IMR-90 (cell line): ENCODE data around the gene INPPL1. TPM values are rescaled to one million over a fixed set of nuclear protein-coding genes. Genes with fewer than 3 reads are reported as not detected.

ENCODE experiments used
- ATAC-seq: fragments of 200-7000 bp; cut with Tn5 transposase; 2 replicates; pipeline ENCODE4 v1.9.1; 2020; ENCODE audit warnings: low read depth, mild to moderate bottlenecking, moderate library complexity
- BruUV-seq: library from RNA; stranded (reverse); fragments of 400-500 nt; replicated peaks from 2 replicates; lab custom pipeline; 2021; lab: Mats Ljungman, UMichigan
- CTCF ChIA-PET: fragments of 300-600 bp; formaldehyde crosslinking; extraction: SDS; loops from one replicate; lab custom pipeline; 2021; ENCODE audit warnings: antibody characterized with exemption; lab: Yijun Ruan, JAX
- POLR2A ChIA-PET: fragments of 300-600 bp; sonication (Branson Sonifier 250); formaldehyde crosslinking; loops from one replicate; lab custom pipeline; 2022; ENCODE audit warnings: antibody characterized with exemption; ENCODE audit not compliant: unreplicated experiment; lab: Charles Lee
- DNase-seq: peaks from one replicate; pipeline ENCODE4 v3.0.0; 2013
- H2AFZ ChIP-seq: replicated peaks from 2 replicates; pipeline ENCODE3; 2013; ENCODE audit warnings: low read length, mild to moderate bottlenecking; ENCODE audit not compliant: poor library complexity
- H2AK5ac ChIP-seq: 2 replicates; pipeline ENCODE4 v1.6.1; 2013; ENCODE audit warnings: low read depth, low read length, inconsistent platforms
- H2AK9ac ChIP-seq: replicated peaks from 2 replicates; pipeline ENCODE3; 2013; ENCODE audit warnings: mild to moderate bottlenecking, low read depth, low read length, moderate library complexity; ENCODE audit not compliant: poor library complexity
- H2BK120ac ChIP-seq: 2 replicates; pipeline ENCODE4 v1.6.1; 2013; ENCODE audit warnings: low read depth, low read length, inconsistent platforms
- H2BK15ac ChIP-seq: 3 replicates; pipeline ENCODE4 v1.6.1; 2013; ENCODE audit warnings: low read depth, low read length, inconsistent platforms
- H2BK20ac ChIP-seq: 2 replicates; pipeline ENCODE4 v1.6.1; 2013; ENCODE audit warnings: low read depth, mild to moderate bottlenecking, inconsistent platforms, low read length, moderate library complexity
- H2BK5ac ChIP-seq: 2 replicates; pipeline ENCODE4 v1.6.1; 2013; ENCODE audit warnings: mild to moderate bottlenecking, low read depth, low read length, inconsistent platforms; ENCODE audit not compliant: poor library complexity, severe bottlenecking
- H3K14ac ChIP-seq: replicated peaks from 2 replicates; pipeline ENCODE4 v1.6.1; 2013; ENCODE audit warnings: low read depth, low read length, inconsistent platforms
- H3K18ac ChIP-seq: 2 replicates; pipeline ENCODE4 v1.6.1; 2013; ENCODE audit warnings: low read depth, low read length, control low read depth
- H3K23ac ChIP-seq: 2 replicates; pipeline ENCODE4 v1.6.1; 2013; ENCODE audit warnings: low read depth, low read length, inconsistent platforms
- H3K27ac ChIP-seq: 2 replicates; pipeline ENCODE4 v1.5.1; 2013; ENCODE audit warnings: mild to moderate bottlenecking, control low read depth, low read length; ENCODE audit not compliant: insufficient read depth
- H3K27me3 ChIP-seq: 2 replicates; pipeline ENCODE4 v1.6.1; 2013; ENCODE audit warnings: low read length; ENCODE audit not compliant: control insufficient read depth, insufficient read depth
- H3K36me3 ChIP-seq: 2 replicates; pipeline ENCODE4 v1.6.1; 2013; ENCODE audit warnings: low read length, mixed read lengths; ENCODE audit not compliant: control insufficient read depth, insufficient read depth
- H3K4ac ChIP-seq: 2 replicates; pipeline ENCODE4 v1.6.1; 2013; ENCODE audit warnings: low read depth, low read length, inconsistent platforms
- H3K4me1 ChIP-seq: 2 replicates; pipeline ENCODE4 v1.6.1; 2013; ENCODE audit warnings: low read length, mixed read lengths; ENCODE audit not compliant: control insufficient read depth, insufficient read depth
- H3K4me2 ChIP-seq: 2 replicates; pipeline ENCODE4 v1.6.1; 2013; ENCODE audit warnings: low read depth, mild to moderate bottlenecking, control low read depth, low read length, moderate library complexity
- H3K4me3 ChIP-seq: 2 replicates; pipeline ENCODE4 v1.5.1; 2013; ENCODE audit warnings: low read depth, mild to moderate bottlenecking, control low read depth, low read length, moderate library complexity; ENCODE audit not compliant: insufficient read depth
- H3K56ac ChIP-seq: 2 replicates; pipeline ENCODE4 v1.6.1; 2013; ENCODE audit warnings: low read length, inconsistent platforms; ENCODE audit not compliant: insufficient read depth; ENCODE audit errors: extremely low read depth
- H3K79me1 ChIP-seq, 2 experiments: 2 replicates each; pipeline ENCODE4 v1.6.1; 2013; ENCODE audit warnings: low read length in 2 of 2, inconsistent platforms in 1 of 2, low read depth in 1 of 2
- H3K9ac ChIP-seq: 2 replicates; pipeline ENCODE4 v1.6.1; 2013; ENCODE audit warnings: low read depth, low read length, control low read depth
- H3K9me1 ChIP-seq: 2 replicates; pipeline ENCODE4 v1.6.1; 2013; ENCODE audit warnings: low read length, inconsistent platforms; ENCODE audit not compliant: insufficient read depth
- H3K9me3 ChIP-seq: 2 replicates; pipeline ENCODE4 v1.6.1; 2013; ENCODE audit warnings: low read length; ENCODE audit not compliant: control insufficient read depth, insufficient read depth
- H4K20me1 ChIP-seq: 2 replicates; pipeline ENCODE4 v1.6.1; 2013; ENCODE audit warnings: low read length, inconsistent platforms; ENCODE audit not compliant: insufficient read depth
- H4K5ac ChIP-seq: 2 replicates; pipeline ENCODE4 v1.6.1; 2013; ENCODE audit warnings: mild to moderate bottlenecking, low read depth, low read length, control low read depth
- H4K8ac ChIP-seq, 2 experiments: 2 replicates each; pipeline ENCODE4 v1.6.1; 2013; ENCODE audit warnings: low read depth in 2 of 2, low read length in 2 of 2, control low read depth in 1 of 2, inconsistent platforms in 1 of 2
- H4K91ac ChIP-seq: 2 replicates; pipeline ENCODE4 v1.6.1; 2013; ENCODE audit warnings: low read depth, low read length, inconsistent platforms; ENCODE audit not compliant: insufficient read depth
- CEBPB ChIP-seq: IDR thresholded peaks from 2 replicates; pipeline ENCODE4 v1.6.1; 2012; ENCODE audit warnings: low read depth, low read length, improper control_type of control experiment
- CHD1 ChIP-seq: IDR thresholded peaks from 2 replicates; pipeline ENCODE4 v1.6.1; 2012; ENCODE audit warnings: low read depth, low read length, improper control_type of control experiment
- POLR2A ChIP-seq: IDR thresholded peaks from 2 replicates; pipeline ENCODE4 v1.6.1; 2012; ENCODE audit warnings: mild to moderate bottlenecking, low read depth, low read length
- SMC3 ChIP-seq: fragments of 150-350 bp; IDR thresholded peaks from 2 replicates; pipeline ENCODE4 v1.6.1; 2016; ENCODE audit warnings: low read depth, mild to moderate bottlenecking, antibody characterized with exemption, low read length, moderate library complexity
- WGBS, 2 experiments: methylation state at CpG; one replicate each; pipeline versions ENCODE4 v1.1.5 to v1.1.7; 2013; ENCODE audit warnings: missing lambda C conversion rate in 2 of 2; ENCODE audit not compliant: insufficient read length in 1 of 2; ENCODE audit errors: extremely low coverage in 2 of 2; 5-methylcytosine and 5-hydroxymethylcytosine counted together
- dilution Hi-C: fragments of 300-500 bp; cut with HindIII; formaldehyde crosslinking; loops from one replicate; pipeline ENCODE4 v1.14.3; 2018; ENCODE audit warnings: low sequenced_read_pairs; ENCODE audit not compliant: unreplicated experiment
- in situ Hi-C: fragments of 300-500 bp; cut with MboI; formaldehyde crosslinking; loops from 3 replicates; pipeline ENCODE4 v1.14.3; 2019; ENCODE audit warnings: low sequenced_read_pairs, inconsistent platforms, mixed read lengths
- intact Hi-C: fragments of 100-400 bp; cut with micrococcal nuclease; formaldehyde crosslinking; loops from 2 replicates; pipeline ENCODE4 v1.10.0; 2022
- polyA plus RNA-seq, 3 experiments: library from polyadenylated mRNA; depleted of rRNA; stranded (reverse); fragments of >200 nt; gene quantifications; 2 replicates each; pipeline ENCODE4 v1.2.3, GENCODE V29; 2012; ENCODE audit warnings: low replicate concordance in 1 of 3
- total RNA-seq: library from RNA; depleted of rRNA; stranded (reverse); fragments of >200 nt; gene quantifications from 2 replicates; pipeline ENCODE4 v1.2.3, GENCODE V29; 2012
- TF ChIP-seq, protein P1 (sequence below): conservative IDR thresholded peaks from 2 replicates; pipeline ENCODE4 v1.5.1; 2012; ENCODE audit warnings: mild to moderate bottlenecking, low read depth, low read length, improper control_type of control experiment

The INPPL1 gene
- total and polyA plus RNA-seq, 2 of the 4 experiments (the other 2 are of a cell fraction): 27.4 to 105 TPM

- in situ Hi-C loops: no loop called here
Observed at GRCh38 chr11:72274435-72274834, 49.9 kb downstream of the INPPL1 start.

More at GRCh38 chr11:72274435-72274834, 49.9 kb downstream of the INPPL1 start:
- H4K20me1 ChIP-seq: no peaks in the 10 kb centered on the region
- no peak overlapping the region for H2BK5ac ChIP-seq
- dilution Hi-C loops: no loop called here
- H2AK5ac ChIP-seq: no peak overlapping the region
- no peaks in the 10 kb centered on the region for H3K9me1 ChIP-seq
- no peak overlapping the region for H3K56ac ChIP-seq
- H3K79me1 ChIP-seq: no peaks in the 10 kb centered on the region
- H3K4me1 ChIP-seq: no peaks in the 10 kb centered on the region
- no peak overlapping the region for H2AK9ac ChIP-seq
- BruUV-seq: no TSS peak
- H2BK120ac ChIP-seq: no peak overlapping the region
- H4K8ac ChIP-seq: no peak overlapping the region
- no peak overlapping the region for H3K4ac ChIP-seq
- no peak overlapping the region for H3K14ac ChIP-seq
- DNase-seq: peak; percentile 19
- 80% methylated on average over 1 of the region's 6 CpGs; no CpG with 5 or more reads in 1 of the 2 experiments for WGBS, 2 experiments
- ChIA-PET POLR2A (no interaction called here), CTCF (no interaction called here)
- no peak overlapping the region for H3K4me2 ChIP-seq
- H2AFZ ChIP-seq: no peak overlapping the region
- intact Hi-C loops: no loop called here
- H4K5ac ChIP-seq: no peak overlapping the region
- no peak overlapping the region for H2BK15ac ChIP-seq
- no peak overlapping the region for H3K18ac ChIP-seq
- H3K27ac ChIP-seq: no peak overlapping the region
- H4K91ac ChIP-seq: no peak overlapping the region
- no peaks in the 10 kb centered on the region for H3K9me3 ChIP-seq
- peak; percentile 28; the same call in 1 of the 2 replicates for ATAC-seq
- H3K9ac ChIP-seq: no peak overlapping the region
- H3K36me3 ChIP-seq: no peaks in the 10 kb centered on the region
- TF ChIP-seq POLR2A (no peak), CEBPB (peak; percentile 31; the same call in 1 of the 2 replicates), SMC3 (no peak), CHD1 (no peak)
- TF ChIP-seq, protein P1, sequence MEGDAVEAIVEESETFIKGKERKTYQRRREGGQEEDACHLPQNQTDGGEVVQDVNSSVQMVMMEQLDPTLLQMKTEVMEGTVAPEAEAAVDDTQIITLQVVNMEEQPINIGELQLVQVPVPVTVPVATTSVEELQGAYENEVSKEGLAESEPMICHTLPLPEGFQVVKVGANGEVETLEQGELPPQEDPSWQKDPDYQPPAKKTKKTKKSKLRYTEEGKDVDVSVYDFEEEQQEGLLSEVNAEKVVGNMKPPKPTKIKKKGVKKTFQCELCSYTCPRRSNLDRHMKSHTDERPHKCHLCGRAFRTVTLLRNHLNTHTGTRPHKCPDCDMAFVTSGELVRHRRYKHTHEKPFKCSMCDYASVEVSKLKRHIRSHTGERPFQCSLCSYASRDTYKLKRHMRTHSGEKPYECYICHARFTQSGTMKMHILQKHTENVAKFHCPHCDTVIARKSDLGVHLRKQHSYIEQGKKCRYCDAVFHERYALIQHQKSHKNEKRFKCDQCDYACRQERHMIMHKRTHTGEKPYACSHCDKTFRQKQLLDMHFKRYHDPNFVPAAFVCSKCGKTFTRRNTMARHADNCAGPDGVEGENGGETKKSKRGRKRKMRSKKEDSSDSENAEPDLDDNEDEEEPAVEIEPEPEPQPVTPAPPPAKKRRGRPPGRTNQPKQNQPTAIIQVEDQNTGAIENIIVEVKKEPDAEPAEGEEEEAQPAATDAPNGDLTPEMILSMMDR: no peak
- H3K4me3 ChIP-seq: no peak overlapping the region
- no peak overlapping the region for H2BK20ac ChIP-seq
- peaks cover 2% of the 10 kb centered on the region; the same call in 1 of the 2 replicates for H3K27me3 ChIP-seq
- no peak overlapping the region for H3K23ac ChIP-seq
